ENCODE data around the gene BRIX1.
A peak's percentile ranks its signal among the peaks of the same experiment; 100 is the strongest.

The BRIX1 gene

GRCh38 chr5:34926318-34926888 lies 10.9 kb downstream of the BRIX1 start:
- no peak for TF ChIP-seq POLR2A (IDR thresholded peaks at IDR 0.05; ENCODE audit: low read depth, low read length)
- peak; percentile 69 for FAIRE-seq
- DNase-seq (ENCODE audit: insufficient read length, low spot score) = no peak

- DNase-seq (ENCODE audit: insufficient read length, low spot score) (no peak), FAIRE-seq (no peak)
- no peak for TF ChIP-seq POLR2A (IDR thresholded peaks at IDR 0.05; ENCODE audit: low read depth, low read length)
These were observed 12.3 kb downstream of the BRIX1 start for GRCh38 chr5:34927785-34928184.

- TF ChIP-seq POLR2A (IDR thresholded peaks at IDR 0.05; ENCODE audit: low read depth, low read length) = no peak
- FAIRE-seq (no peak), DNase-seq (ENCODE audit: insufficient read length, low spot score) (no peak)
These were observed 12.8 kb downstream of the BRIX1 start for GRCh38 chr5:34928267-34928666.

GRCh38 chr5:34929134-34929719 lies 13.7 kb downstream of the BRIX1 start, which contains the start of gene DNAJC21:
DNAJC21 (plus strand) TSS chr5:34929559; CDS start chr5:34929820, 261 bp downstream.
- FAIRE-seq (peak; percentile 89), DNase-seq (ENCODE audit: insufficient read length, low spot score) (peak; percentile 91)
- peak; percentile 16; the same call in 1 of the 2 replicates for TF ChIP-seq POLR2A (IDR thresholded peaks at IDR 0.05; ENCODE audit: low read depth, low read length)

- DNase-seq (ENCODE audit: insufficient read length, low spot score) = peak; percentile 86
- FAIRE-seq = no peak
- TF ChIP-seq POLR2A (IDR thresholded peaks at IDR 0.05; ENCODE audit: low read depth, low read length) = peak; percentile 43
These were observed 14.4 kb downstream of the BRIX1 start for GRCh38 chr5:34929720-34930461.

- peak; percentile 80 for FAIRE-seq
- no peak for TF ChIP-seq POLR2A (IDR thresholded peaks at IDR 0.05; ENCODE audit: low read depth, low read length)
- DNase-seq (ENCODE audit: insufficient read length, low spot score) = peak; percentile 14
These were observed 14.9 kb downstream of the BRIX1 start for GRCh38 chr5:34930462-34930844.

- no peak for FAIRE-seq
- TF ChIP-seq POLR2A (IDR thresholded peaks at IDR 0.05; ENCODE audit: low read depth, low read length) = no peak
- no peak for DNase-seq (ENCODE audit: insufficient read length, low spot score)
These were observed 15.4 kb downstream of the BRIX1 start for GRCh38 chr5:34930870-34931269.

- DNase-seq (ENCODE audit: insufficient read length, low spot score) (no peak), FAIRE-seq (no peak)
- no peak for TF ChIP-seq POLR2A (IDR thresholded peaks at IDR 0.05; ENCODE audit: low read depth, low read length)
These were observed 17.4 kb downstream of the BRIX1 start for GRCh38 chr5:34932947-34933346.

- no peak for TF ChIP-seq POLR2A (IDR thresholded peaks at IDR 0.05; ENCODE audit: low read depth, low read length)
- FAIRE-seq (peak; percentile 60), DNase-seq (ENCODE audit: insufficient read length, low spot score) (no peak)
These were observed 26.4 kb downstream of the BRIX1 start for GRCh38 chr5:34941936-34942335.

GRCh38 chr5:34944044-34944443 lies 28.5 kb downstream of the BRIX1 start:
- TF ChIP-seq POLR2A (IDR thresholded peaks at IDR 0.05; ENCODE audit: low read depth, low read length) = no peak
- peak; percentile 23 for FAIRE-seq
- no peak for DNase-seq (ENCODE audit: insufficient read length, low spot score)

- no peak for FAIRE-seq
- no peak for TF ChIP-seq POLR2A (IDR thresholded peaks at IDR 0.05; ENCODE audit: low read depth, low read length)
- no peak for DNase-seq (ENCODE audit: insufficient read length, low spot score)
These were observed 29.0 kb downstream of the BRIX1 start for GRCh38 chr5:34944460-34945047.

GRCh38 chr5:34957321-34957720 lies 41.8 kb downstream of the BRIX1 start:
- TF ChIP-seq POLR2A (IDR thresholded peaks at IDR 0.05; ENCODE audit: low read depth, low read length) = no peak
- FAIRE-seq = peak; percentile 11
- no peak for DNase-seq (ENCODE audit: insufficient read length, low spot score)

- DNase-seq (ENCODE audit: insufficient read length, low spot score) (peak; percentile 25), FAIRE-seq (peak; percentile 90)
- TF ChIP-seq POLR2A (IDR thresholded peaks at IDR 0.05; ENCODE audit: low read depth, low read length) = no peak
These were observed 42.6 kb downstream of the BRIX1 start for GRCh38 chr5:34957857-34958690.

Data from H54 (cell line).